NCI-H460 (cell line): Measurements from ENCODE around the gene SLC26A4. TPM values are rescaled to one million over a fixed set of nuclear protein-coding genes. Genes with fewer than 3 reads are reported as not detected.

Experiments used
- DNase-seq: peaks from one replicate; pipeline ENCODE4 v3.0.0-alpha.2; 2016; ENCODE audit warnings: low read depth; ENCODE audit errors: extremely low read depth
- total RNA-seq: library from RNA; depleted of rRNA; stranded (reverse); fragments of >200 nt; shearing (Covaris generic); gene quantifications from 2 replicates; pipeline ENCODE4 v1.2.3, GENCODE V29; 2014

Gene SLC26A4
- total RNA-seq, 1 experiment from 2014 or later, result 0.22 TPM

GRCh38 chr7:107658467-107658866, 2.2 kb upstream of the SLC26A4 start:
- no peak for DNase-seq

- peak; percentile 20 for DNase-seq
Measured at GRCh38 chr7:107659666-107660065, 962 bp upstream of the SLC26A4 start.

- DNase-seq, result peak; percentile 26
Measured at GRCh38 chr7:107661081-107661864, 645 bp downstream of the SLC26A4 start.

GRCh38 chr7:107661865-107662379, 1.3 kb downstream of the SLC26A4 start:
- DNase-seq, result no peak

- no peak for DNase-seq
Measured at GRCh38 chr7:107663196-107663595, 2.6 kb downstream of the SLC26A4 start.

- DNase-seq, result no peak
Measured at GRCh38 chr7:107666790-107667189, 6.2 kb downstream of the SLC26A4 start.

- no peak for DNase-seq
Measured at GRCh38 chr7:107667341-107667740, 6.7 kb downstream of the SLC26A4 start.

GRCh38 chr7:107668296-107668695, 7.7 kb downstream of the SLC26A4 start:
- no peak for DNase-seq

GRCh38 chr7:107672183-107672582, 11.6 kb downstream of the SLC26A4 start:
- no peak for DNase-seq

- no peak for DNase-seq
Measured at GRCh38 chr7:107676249-107676648, 15.6 kb downstream of the SLC26A4 start.

GRCh38 chr7:107678110-107678753, 17.6 kb downstream of the SLC26A4 start:
- DNase-seq, result no peak

- DNase-seq, result no peak
Measured at GRCh38 chr7:107680478-107680877, 19.9 kb downstream of the SLC26A4 start.

GRCh38 chr7:107682886-107683285, 22.3 kb downstream of the SLC26A4 start:
- DNase-seq, result no peak

GRCh38 chr7:107684287-107684686, 23.7 kb downstream of the SLC26A4 start:
- no peak for DNase-seq

- DNase-seq, result no peak
Measured at GRCh38 chr7:107684947-107685463, 24.4 kb downstream of the SLC26A4 start.

GRCh38 chr7:107686816-107687387, 26.3 kb downstream of the SLC26A4 start:
- DNase-seq, result no peak

GRCh38 chr7:107687656-107688055, 27.0 kb downstream of the SLC26A4 start:
- no peak for DNase-seq

GRCh38 chr7:107689553-107689952, 28.9 kb downstream of the SLC26A4 start:
- DNase-seq, result no peak

- no peak for DNase-seq
Measured at GRCh38 chr7:107690084-107690483, 29.5 kb downstream of the SLC26A4 start.

- no peak for DNase-seq
Measured at GRCh38 chr7:107690611-107691010, 30.0 kb downstream of the SLC26A4 start.

- DNase-seq, result no peak
Measured at GRCh38 chr7:107691716-107692115, 31.1 kb downstream of the SLC26A4 start.
